Fibroblast of lung (primary cell): ENCODE measurements around the gene RASGEF1C.

Source experiments
- CTCF ChIP-seq, 2 donors: IDR thresholded peaks in 1 of 2; conservative IDR thresholded peaks in 1 of 2; 1 replicate in 1 of 2; 2 replicates in 1 of 2; pipeline ENCODE4 v1.5.1; 2011 to 2012; ENCODE audit warnings: low read length in 2 of 2, control low read depth in 1 of 2, inconsistent platforms in 1 of 2, low read depth in 1 of 2, mild to moderate bottlenecking in 1 of 2
- EZH2 ChIP-seq: IDR thresholded peaks from 2 replicates; pipeline ENCODE4 v1.5.1; 2012; ENCODE audit warnings: low read length, control low read depth, mild to moderate bottlenecking; ENCODE audit errors: missing control alignments

GRCh38 chr5:180117000-180117725 is 91.8 kb downstream of the RASGEF1C start:
- TF ChIP-seq CTCF (conservative IDR thresholded peaks at IDR 0.05 in 1 of 2, IDR thresholded peaks at IDR 0.05 in 1 of 2; ENCODE audit: low read depth in 1 of 2, low read length in 2 of 2) (no peak), EZH2 (no peak)
